HG02870 (cell line): ENCODE measurements around the gene MZB1.
"Not testable (repeated sequence)": the region's sequence is repeated elsewhere in the genome, so short reads cannot be mapped to it uniquely, and the experiment has no call there.

Experiments
- ATAC-seq: cut with Tn5 transposase; IDR thresholded peaks from one replicate; pipeline ENCODE4 v1.9.1; 2021; ENCODE audit warnings: mild to moderate bottlenecking, moderate library complexity; ENCODE audit not compliant: unreplicated experiment

MZB1 gene

GRCh38 chr5:139410993-139411828 lies 21.5 kb upstream of the MZB1 start:
- no peak for ATAC-seq

DNA sequence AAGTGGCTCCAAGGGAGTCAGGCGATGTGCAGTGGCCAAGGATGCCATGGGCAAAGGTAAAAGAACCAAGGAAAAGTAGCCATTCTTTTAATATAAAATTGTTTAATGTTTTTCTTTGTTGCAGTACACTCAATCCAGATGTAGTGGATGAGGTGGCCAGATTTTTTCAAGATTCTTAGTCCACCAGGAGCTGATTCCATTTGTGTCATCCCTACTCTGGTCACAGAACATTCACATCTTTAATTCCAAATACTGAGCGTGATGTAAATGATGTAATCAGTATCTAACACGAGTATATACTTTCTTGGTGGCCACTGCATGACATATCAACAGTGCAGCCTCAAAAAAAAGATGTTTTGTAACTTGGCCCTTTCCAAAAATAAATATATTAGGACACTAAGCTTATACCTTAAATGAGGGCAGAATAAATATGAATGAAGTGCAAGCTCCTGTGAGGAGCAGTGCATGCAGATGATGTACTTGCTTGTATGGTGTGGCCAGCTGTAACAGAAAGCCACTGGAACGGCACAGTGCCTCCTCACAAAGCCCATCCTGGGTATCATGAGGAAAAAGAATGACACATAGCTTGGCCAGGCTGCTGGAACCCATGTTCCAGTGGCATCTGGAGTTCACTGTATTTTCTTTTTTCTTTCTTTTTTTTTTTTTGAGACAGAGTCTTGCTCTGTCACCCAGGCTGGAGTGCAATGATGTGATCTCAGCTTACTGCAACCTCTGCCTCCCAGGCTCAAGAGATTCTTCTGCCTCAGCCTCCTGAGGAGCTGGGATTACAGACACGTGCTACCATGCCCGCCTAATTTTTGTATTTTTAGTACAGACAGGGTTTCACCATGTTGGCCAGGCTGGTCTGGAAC lies 20.6 kb upstream of the MZB1 start:
- no peak for ATAC-seq

- ATAC-seq: not testable (repeated sequence)
These were observed 19.4 kb upstream of the MZB1 start for GRCh38 chr5:139409116-139409515.

DNA sequence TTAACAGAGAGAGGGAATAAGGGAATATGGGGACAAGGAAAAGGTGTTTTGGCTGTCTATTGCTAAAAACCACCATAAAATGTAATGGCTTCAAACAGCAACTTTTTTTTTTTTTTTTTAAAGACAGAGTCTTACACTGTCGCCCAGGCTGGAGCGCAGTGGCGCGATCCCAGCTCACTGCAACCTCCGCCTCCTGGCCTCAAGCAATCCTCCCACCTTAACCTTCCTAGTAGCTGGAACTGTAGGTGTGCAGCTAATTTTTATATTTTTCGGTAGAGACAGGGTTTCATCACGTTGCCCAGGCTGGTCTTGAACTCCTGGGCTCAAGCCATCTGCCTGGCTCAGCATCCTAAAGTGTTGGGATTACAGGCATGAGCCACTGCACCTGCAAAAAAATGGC lies 18.5 kb upstream of the MZB1 start:
- no peak for ATAC-seq

GRCh38 chr5:139407517-139407916 lies 17.8 kb upstream of the MZB1 start:
- ATAC-seq: no peak

- no peak for ATAC-seq
These were observed 17.2 kb upstream of the MZB1 start for GRCh38 chr5:139406963-139407362.

GRCh38 chr5:139404484-139404840 lies 14.7 kb upstream of the MZB1 start:
- no peak for ATAC-seq

DNA sequence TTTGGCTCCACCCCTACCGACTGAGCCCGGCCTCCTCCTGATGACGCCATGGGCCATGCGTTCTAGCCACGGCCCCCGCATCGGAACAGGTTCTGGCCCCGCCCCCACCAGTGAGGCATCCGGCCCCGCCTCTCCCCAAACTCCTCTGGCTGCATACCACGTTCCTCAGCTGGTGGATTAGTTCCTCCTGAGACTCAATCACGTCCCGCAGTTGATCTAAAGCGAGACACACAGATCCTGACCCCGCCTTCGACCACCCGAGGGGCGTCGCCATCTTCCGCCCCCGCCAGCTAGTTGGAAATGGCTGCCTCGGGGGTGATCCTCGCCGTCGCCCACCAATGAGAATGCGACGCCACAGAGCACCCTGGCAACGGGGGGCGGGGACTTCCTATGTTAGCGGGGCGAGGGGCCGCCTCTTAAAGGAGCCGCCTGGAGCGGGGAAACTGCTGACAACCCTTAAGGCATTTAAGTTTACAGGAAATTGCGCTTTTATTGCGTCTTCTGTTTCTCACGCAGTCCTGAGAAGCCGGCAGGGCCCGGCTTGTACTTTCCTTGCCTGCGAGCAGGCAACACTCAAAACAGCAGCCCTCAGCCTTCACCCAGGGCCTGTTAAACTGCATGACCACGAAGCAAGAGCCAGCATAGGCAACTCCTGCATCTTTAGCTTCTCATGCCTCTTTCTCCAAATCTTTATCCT lies 14.2 kb upstream of the MZB1 start, which contains the start of gene SPATA24:
Gene SPATA24 (minus strand): TSS at position 303 of the 697 bp plus-strand sequence. CDS start 29 bp downstream, at position 274.
- ATAC-seq: peak; percentile 76

DNA sequence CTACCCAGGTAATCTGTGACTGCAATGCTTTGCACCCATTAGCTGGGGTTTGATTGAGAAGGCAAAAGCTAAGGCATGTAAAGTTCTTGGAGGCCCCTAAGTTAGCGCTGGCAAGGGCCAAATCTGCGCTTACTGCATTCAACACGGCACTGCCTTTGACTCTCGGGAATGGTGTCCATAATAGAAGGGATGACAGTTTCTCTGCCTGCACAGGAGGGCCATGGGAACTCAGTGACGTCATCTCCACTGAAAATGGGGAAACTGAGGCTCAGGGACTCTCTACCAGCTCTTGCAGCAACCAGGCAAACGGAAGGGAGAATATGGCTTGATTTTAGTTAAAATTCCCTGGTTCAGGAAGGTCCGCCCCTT lies 13.7 kb upstream of the MZB1 start:
- ATAC-seq: no peak

DNA sequence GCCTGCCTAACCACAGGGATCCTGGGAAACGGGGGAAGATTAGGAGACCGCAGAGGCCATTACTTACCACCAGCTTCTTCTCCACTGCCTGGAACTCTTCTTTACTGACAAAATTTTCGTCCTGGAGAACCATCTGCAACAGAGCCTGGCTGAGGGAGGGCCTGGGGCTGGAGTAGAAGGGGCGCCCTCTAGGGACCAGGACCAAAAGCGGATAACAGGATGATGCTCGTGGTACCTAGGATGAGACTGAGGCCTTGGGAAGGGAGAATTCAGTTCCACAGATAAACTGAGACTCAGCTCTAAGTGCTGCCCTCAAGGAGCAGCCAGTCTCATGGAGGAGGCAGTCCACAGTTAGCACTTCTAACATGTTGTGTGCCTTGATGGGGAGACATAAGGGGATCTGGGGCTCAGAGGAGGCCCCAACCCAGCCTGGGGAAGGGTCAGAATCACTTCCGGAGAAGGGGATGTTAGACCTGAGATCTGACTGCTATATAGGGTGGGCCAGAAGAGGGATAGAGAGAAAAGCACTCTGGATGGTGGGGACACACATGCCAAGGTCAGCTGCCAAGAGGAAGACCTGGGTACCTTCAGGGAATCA lies 12.9 kb upstream of the MZB1 start:
- ATAC-seq: no peak

- no peak for ATAC-seq
These were observed 11.8 kb upstream of the MZB1 start for GRCh38 chr5:139401546-139401945.

- ATAC-seq: peak; percentile 31
These were observed 9.9 kb upstream of the MZB1 start for GRCh38 chr5:139399501-139400121.

DNA sequence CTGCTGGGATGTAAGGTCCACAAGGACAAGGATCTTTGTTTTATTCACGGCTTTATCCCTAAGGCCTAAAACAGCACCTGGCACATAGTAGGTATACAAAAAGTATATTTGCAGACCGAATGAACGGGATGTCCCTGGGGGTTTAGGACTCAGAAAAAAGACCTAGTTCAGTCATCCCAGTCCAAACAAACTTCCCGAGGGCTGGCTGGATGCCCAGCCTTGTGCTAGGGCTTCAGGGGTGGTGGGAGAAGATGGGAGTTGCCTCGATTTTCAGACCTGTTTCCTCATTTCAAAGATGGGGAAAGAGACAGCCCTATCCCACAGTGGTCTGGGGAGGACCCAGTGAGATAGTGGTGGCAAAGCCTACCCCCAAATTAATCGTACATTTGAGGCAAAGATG lies 8.2 kb upstream of the MZB1 start:
- ATAC-seq: no peak

DNA sequence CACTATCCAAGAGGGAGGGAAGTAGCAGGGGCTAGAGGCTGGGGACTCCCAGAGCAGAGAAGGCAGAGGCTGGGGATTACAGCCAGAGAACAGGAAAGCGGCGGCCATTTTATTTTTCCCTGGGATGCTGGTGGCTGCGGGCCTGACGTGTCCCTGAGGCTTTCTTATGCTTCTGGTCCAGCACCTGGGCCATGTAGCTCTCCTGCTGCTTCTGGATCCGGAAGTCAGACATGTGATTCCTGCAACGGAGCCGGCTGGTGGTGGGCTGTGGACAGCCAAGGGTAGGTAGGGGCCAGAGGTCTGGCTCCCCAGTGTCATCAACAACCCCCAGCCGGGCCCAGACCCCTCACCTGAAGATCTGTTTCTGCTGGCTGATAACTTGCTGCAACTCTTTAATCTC lies 7.0 kb upstream of the MZB1 start:
- ATAC-seq: no peak

DNA sequence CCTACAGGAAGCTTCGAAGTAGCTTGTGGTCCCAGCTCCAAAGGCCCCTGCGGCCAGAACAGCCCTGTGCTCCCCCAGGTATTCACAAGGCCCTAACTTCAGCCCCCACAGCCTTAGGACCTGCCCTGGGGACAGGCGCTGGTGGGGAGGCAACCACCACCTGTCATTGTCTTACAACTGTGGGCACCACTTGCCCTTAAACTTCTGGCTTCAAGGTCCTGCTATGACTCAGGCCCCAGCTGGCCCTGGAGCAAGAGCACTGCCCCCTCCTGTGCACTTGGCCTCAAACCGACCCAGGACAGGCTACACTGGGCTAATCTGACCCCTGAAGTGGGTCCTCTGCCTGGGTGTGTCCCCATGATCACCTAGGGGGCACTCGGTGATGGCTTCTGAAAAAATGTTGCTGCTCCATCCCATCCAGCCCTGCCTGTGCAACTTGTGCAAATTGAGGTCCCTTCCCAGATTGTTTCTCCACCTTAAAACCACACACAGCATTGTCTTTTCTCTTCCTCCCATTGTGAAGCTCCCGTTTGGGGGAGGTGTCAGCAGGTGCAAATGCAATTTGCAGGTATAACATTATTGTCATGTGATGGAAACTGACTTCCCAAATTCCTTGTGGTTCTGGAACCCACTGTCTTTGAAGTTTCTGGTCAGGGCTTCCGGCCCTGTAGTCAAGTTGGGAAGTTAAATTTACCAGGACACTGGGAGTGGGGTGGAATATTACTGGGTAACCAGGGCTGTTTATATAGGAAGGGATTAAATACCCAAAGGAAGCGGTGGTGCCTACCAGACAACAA lies 6.3 kb upstream of the MZB1 start:
- ATAC-seq: no peak

DNA sequence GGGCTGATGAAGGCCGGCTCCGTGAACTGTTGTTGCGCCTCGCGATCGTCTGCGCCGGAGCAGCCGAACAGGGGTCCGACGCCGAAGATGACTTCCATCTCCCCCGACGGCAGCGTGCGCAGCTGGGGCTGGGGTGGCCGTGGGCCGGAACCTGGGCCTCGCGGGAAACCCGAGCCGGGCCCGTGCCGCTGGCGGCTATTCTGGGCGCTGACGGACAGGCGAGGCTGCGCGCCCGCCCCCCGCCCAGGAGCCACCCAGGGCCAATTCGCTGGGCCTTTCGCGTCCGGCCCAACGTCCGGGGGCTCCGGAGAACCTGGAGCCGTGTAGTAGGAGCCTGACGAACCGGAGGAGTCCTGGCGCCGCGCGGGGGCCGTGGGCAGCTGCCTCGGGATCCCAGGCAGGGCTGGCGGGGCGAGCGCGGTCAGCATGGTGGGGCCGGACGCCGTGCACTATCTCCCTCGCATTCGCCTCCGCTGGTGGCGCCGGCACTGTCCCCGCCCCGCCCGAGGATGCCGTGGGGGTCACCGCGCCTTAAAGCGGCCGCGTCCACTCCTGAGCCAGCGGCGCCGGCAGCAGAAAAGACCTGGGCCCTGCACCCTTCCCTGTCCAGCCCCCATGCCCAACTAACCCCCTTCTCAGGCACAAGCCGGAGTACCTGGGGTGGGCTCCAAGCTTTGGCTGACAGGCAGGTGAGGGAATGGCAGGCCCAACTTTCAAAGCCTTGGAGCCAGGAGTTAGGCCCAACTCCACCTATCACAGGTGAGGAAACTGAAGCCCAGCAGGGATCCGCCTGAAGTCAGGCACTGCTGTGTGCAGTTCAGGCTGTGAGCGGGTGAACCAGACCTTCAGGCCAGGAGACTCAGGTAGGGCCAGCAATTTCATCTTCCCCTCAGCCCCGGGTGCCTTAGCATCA lies 5.2 kb upstream of the MZB1 start, which contains the start of gene PROB1:
Gene PROB1 (minus strand): TSS at position 451 of the 913 bp plus-strand sequence. CDS start 23 bp downstream, at position 428.
- no peak for ATAC-seq

- no peak for ATAC-seq
These were observed 4.5 kb upstream of the MZB1 start for GRCh38 chr5:139394123-139394653.

DNA sequence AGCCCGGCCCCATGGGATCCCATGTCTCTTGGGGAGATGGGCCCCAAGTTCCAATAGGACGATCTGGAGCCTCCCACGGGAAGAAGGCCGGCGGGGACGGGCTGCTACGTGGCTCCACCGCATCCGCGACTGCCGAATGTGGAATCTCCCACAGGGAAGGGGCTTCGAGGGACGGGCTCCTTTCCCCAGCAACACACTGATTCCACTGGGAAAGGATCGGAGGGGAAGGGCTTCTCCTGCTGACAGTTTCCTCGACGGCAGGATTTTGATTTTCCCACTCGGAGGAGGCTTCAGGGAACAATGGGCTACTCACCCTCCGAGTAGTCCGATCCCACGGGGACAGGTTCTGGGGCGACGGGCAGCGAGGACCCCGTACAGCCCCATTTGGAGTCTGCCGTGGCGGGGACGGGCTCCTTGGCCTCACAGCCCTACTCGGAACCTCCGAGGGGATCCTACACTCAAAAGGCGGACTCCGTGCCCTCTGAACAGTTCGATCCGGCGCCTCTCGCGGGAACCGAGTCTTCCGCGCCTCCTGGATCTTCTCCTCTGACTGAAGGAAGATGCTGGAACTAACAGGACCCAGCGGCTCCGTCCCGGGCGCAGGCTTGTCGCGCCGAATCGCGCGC lies 3.9 kb upstream of the MZB1 start:
- no peak for ATAC-seq
